ENCODE results near the gene SYPL1. TPM values are rescaled to one million over a fixed set of nuclear protein-coding genes. Genes with fewer than 3 reads are reported as not detected.

Gene SYPL1
- total and polyA plus RNA-seq, 9 of the 15 experiments (the other 6 are each of a cell fraction or from before 2014, with no cell fraction given): 23.8 to 214 (median 70.2) TPM

- ChIA-PET POLR2A (interaction anchor here (1.0 to 1.7 kb wide), 2 partner anchors 26 to 37 kb away, joined by 3 to 7 read pairs; no protein-coding TSS in a partner anchor), CTCF (ENCODE audit: low intra/inter-chr PET ratio) (no interaction called here)
- TF ChIP-seq USF2 (CRISPR knock-in tag; IDR thresholded peaks at IDR 0.05) (0 out of 2 replicates have a peak, but pooled peaks have one; percentile 6), RFX1 (IDR thresholded peaks at IDR 0.05) (peak; percentile 31), BCLAF1 (IDR thresholded peaks at IDR 0.05; ENCODE audit: borderline replicate concordance in 1 of 2, control insufficient read depth in 1 of 2, low read depth in 2 of 2, low read length in 1 of 2) (no peak), FOXJ2 (tag; IDR thresholded peaks at IDR 0.05) (peak; percentile 94), ZFPM2 (CRISPR knock-in tag; IDR thresholded peaks at IDR 0.05) (0 out of 2 replicates have a peak, but pooled peaks have one; percentile 55), HINFP (tag; conservative IDR thresholded peaks at IDR 0.05; ENCODE audit: low read depth) (no peak)
- Histone ChIP-seq H2AFZ (ENCODE audit: low read depth, low read length) (no peak overlapping the region), H3K4me3 (no peak overlapping the region), H3K4me1 (replicated peaks in 1 of 2; ENCODE audit: control insufficient read depth in 2 of 2, insufficient read depth in 2 of 2, low read length in 2 of 2) (peaks cover 3 to 4% of the 10 kb centered on the region in 2 experiments; a peak in 4 of 5 replicates), H3K4me2 (ENCODE audit: insufficient read depth, low read length) (no peak overlapping the region), H3K27me3 (ENCODE audit: control insufficient read depth in 2 of 2, insufficient read depth in 2 of 2, low read length in 2 of 2) (no peaks in the 10 kb centered on the region), H4K20me1 (replicated peaks; ENCODE audit: control insufficient read depth, insufficient read depth, low read length) (no peaks in the 10 kb centered on the region), H3K9ac (ENCODE audit: insufficient read depth in 1 of 2, low read depth in 2 of 2, low read length in 2 of 2) (no peak overlapping the region), H3K9me3 (replicated peaks; ENCODE audit: control insufficient read depth, insufficient read depth, low read depth, low read length) (peaks cover 4% of the 10 kb centered on the region; the same call in 1 of the 2 replicates), H3K9me1 (ENCODE audit: control insufficient read depth, insufficient read depth, low read length) (no peaks in the 10 kb centered on the region), H3K79me2 (ENCODE audit: control insufficient read depth, insufficient read depth, low read length) (no peaks in the 10 kb centered on the region), H3K27ac (ENCODE audit: extremely low read depth, low read depth, low read length) (no peak overlapping the region), H3K36me3 (ENCODE audit: control insufficient read depth, insufficient read depth, low read length) (no peaks in the 10 kb centered on the region)
- 47% methylated on average over 9 of the region's 9 CpGs for WGBS (ENCODE audit: insufficient coverage, low coverage, missing lambda C conversion rate)
- ATAC-seq (no peak), FAIRE-seq (no peak), DNase-seq (ENCODE audit: extremely low read depth in 1 of 4, low spot score in 3 of 4) (no peak)
- intact Hi-C loops (cut with micrococcal nuclease) (loop anchor here (10.0 kb wide), 1 partner anchor 867 kb away; no protein-coding TSS in a partner anchor), in situ Hi-C loops (cut with MboI) (no loop called here)
- BruUV-seq (replicated peaks): no TSS peak
These were observed 5.9 kb upstream of the SYPL1 start for GRCh38 chr7:106117786-106118544.

Measured in K562 (cell line).